Measurements from ENCODE around the gene SEPTIN11.
"Not testable (repeated sequence)": the region's sequence is repeated elsewhere in the genome, so short reads cannot be mapped to it uniquely, and the experiment has no call there.

SEPTIN11 gene

GRCh38 chr4:76957004-76957738, 7.6 kb downstream of the SEPTIN11 start:
- H3K4me3 ChIP-seq (replicated peaks; ENCODE audit: low read depth, low read length): no peak overlapping the region
- TF ChIP-seq CTCF (IDR thresholded peaks at IDR 0.05; ENCODE audit: low read length, missing control alignments): no peak
- no peak for DNase-seq (ENCODE audit: low read depth)

GRCh38 chr4:76958891-76959290, 9.3 kb downstream of the SEPTIN11 start:
- no peak for TF ChIP-seq CTCF (IDR thresholded peaks at IDR 0.05; ENCODE audit: low read length, missing control alignments)
- no peak for DNase-seq (ENCODE audit: low read depth)
- no peak overlapping the region for H3K4me3 ChIP-seq (replicated peaks; ENCODE audit: low read depth, low read length)

GRCh38 chr4:76960014-76960413, 10.5 kb downstream of the SEPTIN11 start:
- TF ChIP-seq CTCF (IDR thresholded peaks at IDR 0.05; ENCODE audit: low read length, missing control alignments): no peak
- DNase-seq (ENCODE audit: low read depth): no peak
- H3K4me3 ChIP-seq (replicated peaks; ENCODE audit: low read depth, low read length): no peak overlapping the region

- no peak for DNase-seq (ENCODE audit: low read depth)
- H3K4me3 ChIP-seq (replicated peaks; ENCODE audit: low read depth, low read length): no peak overlapping the region
- TF ChIP-seq CTCF (IDR thresholded peaks at IDR 0.05; ENCODE audit: low read length, missing control alignments): no peak
Measured at GRCh38 chr4:76962406-76963130, 13.0 kb downstream of the SEPTIN11 start.

- no peak overlapping the region for H3K4me3 ChIP-seq (replicated peaks; ENCODE audit: low read depth, low read length)
- TF ChIP-seq CTCF (IDR thresholded peaks at IDR 0.05; ENCODE audit: low read length, missing control alignments): no peak
- no peak for DNase-seq (ENCODE audit: low read depth)
Measured at GRCh38 chr4:76963131-76963750, 13.7 kb downstream of the SEPTIN11 start.

- DNase-seq (ENCODE audit: low read depth); H3K4me3 ChIP-seq (replicated peaks; ENCODE audit: low read depth, low read length): not testable (repeated sequence)
Measured at GRCh38 chr4:76963927-76964326, 14.4 kb downstream of the SEPTIN11 start.

- H3K4me3 ChIP-seq (replicated peaks; ENCODE audit: low read depth, low read length): no peak overlapping the region
- TF ChIP-seq CTCF (IDR thresholded peaks at IDR 0.05; ENCODE audit: low read length, missing control alignments): no peak
- no peak for DNase-seq (ENCODE audit: low read depth)
Measured at GRCh38 chr4:76964769-76965168, 15.2 kb downstream of the SEPTIN11 start.

Data from fibroblast of pulmonary artery (primary cell).